Thyroid gland (tissue), 4 donors: ENCODE data around the gene CMTM1. TPM values are rescaled to one million over a fixed set of nuclear protein-coding genes. Genes with fewer than 3 reads are reported as not detected.

Experiments used
- DNase-seq, 2 donors: peaks; one replicate each; pipeline ENCODE4 v3.0.0-alpha.2; 2019
- H3K27ac ChIP-seq, 3 donors: fragments of 200-600 bp; sonication (generic); 1 replicate in 2 of 3; 2 replicates in 1 of 3; pipeline ENCODE4 v1.5.1; 2016 to 2019; ENCODE audit warnings: mild to moderate bottlenecking in 1 of 3, moderate library complexity in 1 of 3
- H3K27me3 ChIP-seq: fragments of 200-600 bp; sonication (generic); one replicate; pipeline ENCODE4 v1.5.1; 2019
- H3K36me3 ChIP-seq, 2 donors: fragments of 200-600 bp; sonication (generic); one replicate each; pipeline ENCODE4 v1.5.1; 2016 to 2019
- H3K4me1 ChIP-seq, 2 donors: fragments of 200-600 bp; sonication (generic); one replicate each; pipeline ENCODE4 v1.5.1; 2017 to 2019
- H3K4me3 ChIP-seq, 3 donors: fragments of 200-600 bp; sonication (generic); replicated peaks in 1 of 3; 1 replicate in 2 of 3; 2 replicates in 1 of 3; pipeline ENCODE4 v1.5.1; 2016; ENCODE audit warnings: mild to moderate bottlenecking in 1 of 3
- H3K9me3 ChIP-seq: fragments of 200-600 bp; sonication (generic); one replicate; pipeline ENCODE4 v1.5.1; 2017
- CTCF ChIP-seq, 6 experiments: fragments of 200-600 bp in 3 of 6; fragments of 450-650 bp in 3 of 6; sonication (generic) in 3 of 6; IDR thresholded peaks; one replicate each; pipeline ENCODE4 v1.5.1; 2016 to 2019; ENCODE audit warnings: antibody characterized with exemption in 6 of 6, mild to moderate bottlenecking in 2 of 6, inconsistent platforms in 1 of 6, moderate library complexity in 1 of 6
- POLR2A ChIP-seq, 2 donors: fragments of 450-650 bp; IDR thresholded peaks; one replicate each; pipeline ENCODE4 v1.6.1; 2017; ENCODE audit warnings: antibody characterized with exemption in 2 of 2, mild to moderate bottlenecking in 2 of 2, moderate library complexity in 1 of 2
- WGBS, 2 donors: methylation state at CpG; one replicate each; pipeline ENCODE4 v1.1.5; 2017; 5-methylcytosine and 5-hydroxymethylcytosine counted together
- intact Hi-C: fragments of 100-400 bp; cut with DNase I; formaldehyde crosslinking; loops from one replicate; pipeline ENCODE4 v1.15.1; 2023
- total RNA-seq, 4 donors: library from RNA; depleted of rRNA; stranded (reverse); fragments of >200 nt; gene quantifications; one replicate each; pipeline ENCODE4 v1.2.3, GENCODE V29; 2016

CMTM1 gene
- total RNA-seq, 4 donors from 2014 or later = 3.8 TPM; not detected in 3

DNA sequence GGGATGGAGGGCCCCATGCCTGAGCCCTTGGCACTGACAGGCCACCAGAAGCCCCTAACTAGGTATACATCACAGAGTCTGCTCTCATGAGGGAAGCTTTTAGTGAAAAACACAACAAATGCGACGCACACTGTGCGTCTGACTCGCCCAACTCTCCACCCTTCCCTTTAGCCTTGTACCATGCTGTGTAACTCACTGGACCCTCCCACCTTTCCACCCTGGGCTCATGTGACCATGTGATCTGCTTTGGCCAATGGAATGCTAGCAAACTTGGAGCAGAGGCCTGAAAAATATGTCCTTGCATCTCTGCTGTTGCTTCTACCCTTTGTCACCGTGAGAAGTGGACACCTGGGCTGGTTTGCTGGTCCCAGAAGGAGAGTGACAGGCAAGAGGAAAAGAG, 37.9 kb upstream of the CMTM1 start:
- 99 to 100% methylated on average over 5 of the region's 5 CpGs for WGBS, 2 donors
- no peak for TF ChIP-seq CTCF (IDR thresholded peaks at IDR 0.05)
- no peak for TF ChIP-seq POLR2A (IDR thresholded peaks at IDR 0.05)
- no peak overlapping the region for H3K27ac ChIP-seq
- no peaks in the 10 kb centered on the region for H3K9me3 ChIP-seq
- no peaks in the 10 kb centered on the region for H3K27me3 ChIP-seq
- peaks cover 28 to 35% of the 10 kb centered on the region in 2 donors for H3K4me1 ChIP-seq
- H3K4me3 ChIP-seq = no peak overlapping the region
- peaks cover 20 to 23% of the 10 kb centered on the region in 2 donors for H3K36me3 ChIP-seq
- intact Hi-C loops = no loop called here
- no peak for DNase-seq

DNA sequence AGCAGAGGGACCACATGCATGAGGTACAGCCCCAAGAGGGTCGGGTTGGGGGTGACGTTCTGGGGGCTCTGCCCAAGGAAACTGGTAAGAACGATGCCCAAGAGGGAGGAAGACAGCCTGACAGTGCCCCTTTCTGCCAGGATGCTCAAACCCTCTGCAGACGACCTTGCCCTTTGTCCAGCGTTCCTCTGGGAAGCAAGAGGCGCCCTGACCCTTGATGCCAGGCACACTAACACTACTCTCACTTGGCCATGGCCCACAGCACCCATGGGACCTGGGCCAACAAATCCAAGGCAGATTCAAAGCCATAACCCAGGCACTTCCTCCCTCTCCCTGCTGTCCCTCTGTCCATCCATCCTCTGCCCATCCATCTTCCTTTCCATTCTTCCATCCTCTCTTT, 36.8 kb upstream of the CMTM1 start:
- H3K4me3 ChIP-seq = no peak overlapping the region
- H3K27me3 ChIP-seq = no peaks in the 10 kb centered on the region
- TF ChIP-seq CTCF (IDR thresholded peaks at IDR 0.05) (no peak), POLR2A (IDR thresholded peaks at IDR 0.05) (no peak)
- peaks cover 17 to 23% of the 10 kb centered on the region in 2 donors for H3K4me1 ChIP-seq
- DNase-seq = no peak
- intact Hi-C loops = no loop called here
- peaks cover 20 to 23% of the 10 kb centered on the region in 2 donors for H3K36me3 ChIP-seq
- WGBS, 2 donors = 90 to 92% methylated on average over 6 of the region's 6 CpGs
- no peaks in the 10 kb centered on the region for H3K9me3 ChIP-seq
- no peak overlapping the region for H3K27ac ChIP-seq

GRCh38 chr16:66534376-66534799, 31.9 kb upstream of the CMTM1 start:
- Histone ChIP-seq H3K9me3 (no peaks in the 10 kb centered on the region), H3K27ac (no peak overlapping the region), H3K4me1 (peaks cover 0 to 7% of the 10 kb centered on the region in 2 donors), H3K27me3 (no peaks in the 10 kb centered on the region), H3K36me3 (peaks cover 11 to 20% of the 10 kb centered on the region in 2 donors), H3K4me3 (no peak overlapping the region)
- intact Hi-C loops = no loop called here
- WGBS, 2 donors = 100% methylated on average over 1 of the region's 1 CpG
- no peak for TF ChIP-seq CTCF (IDR thresholded peaks at IDR 0.05)
- no peak for TF ChIP-seq POLR2A (IDR thresholded peaks at IDR 0.05)
- DNase-seq = no peak

DNA sequence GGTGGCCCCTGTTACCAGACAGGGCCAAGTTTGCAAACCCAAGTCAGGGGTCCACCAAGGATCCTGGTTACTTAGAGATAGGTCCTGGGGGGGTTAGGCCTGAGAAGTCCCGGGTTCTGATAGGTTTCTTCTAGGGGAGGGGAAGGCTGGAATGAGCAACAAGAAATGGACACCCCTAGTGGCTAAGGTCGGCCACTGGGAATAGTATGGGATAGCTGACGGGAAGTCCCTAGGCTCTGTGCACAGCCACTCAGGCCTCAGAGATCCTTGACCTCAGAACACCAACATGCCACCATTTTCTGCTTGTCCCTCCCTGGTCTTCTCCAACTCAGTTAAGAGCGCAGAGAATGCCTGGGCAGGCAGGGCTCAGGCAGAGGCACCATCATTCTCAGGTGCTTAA, 29.7 kb upstream of the CMTM1 start:
- Histone ChIP-seq H3K36me3 (peaks cover 0 to 12% of the 10 kb centered on the region in 2 donors), H3K27ac (no peak overlapping the region)
- intact Hi-C loops = no loop called here

GRCh38 chr16:66537236-66537635, 29.0 kb upstream of the CMTM1 start:
- Histone ChIP-seq H3K36me3 (peaks cover 0 to 12% of the 10 kb centered on the region in 2 donors), H3K4me3 (no peak overlapping the region)
- WGBS, 2 donors = 89 to 100% methylated on average over 2 of the region's 2 CpGs

More for the DNA sequence above, 29.7 kb upstream of the CMTM1 start:
- Histone ChIP-seq H3K27me3 (no peaks in the 10 kb centered on the region), H3K4me1 (peaks cover 0 to 12% of the 10 kb centered on the region in 2 donors), H3K4me3 (no peak overlapping the region), H3K9me3 (no peaks in the 10 kb centered on the region)
- 92 to 93% methylated on average over 4 of the region's 4 CpGs for WGBS, 2 donors
- no peak for TF ChIP-seq CTCF (IDR thresholded peaks at IDR 0.05)
- no peak for TF ChIP-seq POLR2A (IDR thresholded peaks at IDR 0.05)
- no peak for DNase-seq

More at GRCh38 chr16:66537236-66537635, 29.0 kb upstream of the CMTM1 start:
- no peak for TF ChIP-seq CTCF (IDR thresholded peaks at IDR 0.05)
- TF ChIP-seq POLR2A (IDR thresholded peaks at IDR 0.05) = no peak
- Histone ChIP-seq H3K27me3 (no peaks in the 10 kb centered on the region), H3K27ac (no peak overlapping the region), H3K4me1 (peaks cover 0 to 12% of the 10 kb centered on the region in 2 donors), H3K9me3 (no peaks in the 10 kb centered on the region)
- intact Hi-C loops = no loop called here
- no peak for DNase-seq
